22Rv1 (cell line): ENCODE data around the gene BRD3.

Experiments used
- CTCF ChIP-seq: fragments of 450-650 bp; IDR thresholded peaks from 2 replicates; pipeline ENCODE4 v1.5.1; 2017; ENCODE audit warnings: mild to moderate bottlenecking
- ZFX ChIP-seq: fragments of 450-650 bp; IDR thresholded peaks from 2 replicates; pipeline ENCODE4 v1.6.1; 2017; ENCODE audit warnings: antibody characterized with exemption, borderline replicate concordance

- TF ChIP-seq CTCF (no peak), ZFX (no peak)
Observed at GRCh38 chr9:134003237-134003636, 64.6 kb downstream of the BRD3 start.
